K562 (cell line): ENCODE results near the gene JPT1. TPM values are rescaled to one million over a fixed set of nuclear protein-coding genes. Genes with fewer than 3 reads are reported as not detected.

Experiments
- BHLHE40 ChIP-seq: IDR thresholded peaks from 2 replicates; pipeline ENCODE4 v1.6.1; 2011; ENCODE audit warnings: low read length, improper control_type of control experiment
- BRD9 ChIP-seq: fragments of 450-650 bp; IDR thresholded peaks from 2 replicates; pipeline ENCODE4 v1.6.1; 2018; ENCODE audit warnings: low read depth; ENCODE audit not compliant: partially characterized antibody
- CHD4 ChIP-seq: fragments of 200-600 bp; sonication (generic); IDR thresholded peaks from 3 replicates; pipeline ENCODE4 v1.6.1; 2012; ENCODE audit warnings: low read depth, mild to moderate bottlenecking, mixed read lengths, low read length, inconsistent platforms; ENCODE audit not compliant: insufficient read depth, insufficient replicate concordance, poor library complexity, severe bottlenecking
- GABPA ChIP-seq: fragments of 200-800 bp; sonication (Bioruptor generic); conservative IDR thresholded peaks from 2 replicates; pipeline ENCODE4 v1.6.1; 2016; ENCODE audit warnings: low read depth, missing genetic modification characterization, missing compliant biosample characterization
- GABPB1 ChIP-seq: sonication (generic); formaldehyde crosslinking; IDR thresholded peaks from 2 replicates; pipeline ENCODE4 v1.8.0; 2022; ENCODE audit warnings: mild to moderate bottlenecking, missing genetic modification reagents
- KLF1 ChIP-seq: fragments of 450-650 bp; IDR thresholded peaks from 2 replicates; pipeline ENCODE4 v1.6.1; 2016; ENCODE audit warnings: missing genetic modification characterization, missing compliant biosample characterization
- MTA3 ChIP-seq: fragments of 450-650 bp; formaldehyde crosslinking; IDR thresholded peaks from 2 replicates; pipeline ENCODE4 v1.6.1; 2017; ENCODE audit warnings: mild to moderate bottlenecking, borderline replicate concordance
- MYNN ChIP-seq, 2 experiments: sonication (generic); formaldehyde crosslinking in 1 of 2; IDR thresholded peaks; 2 replicates each; pipeline versions ENCODE4 v1.5.0 to v1.6.1; 2016 to 2020; ENCODE audit warnings: antibody characterized with exemption in 1 of 2, missing genetic modification reagents in 1 of 2
- NKRF ChIP-seq: fragments of 450-650 bp; IDR thresholded peaks from 2 replicates; pipeline ENCODE4 v1.6.1; 2016; ENCODE audit warnings: borderline replicate concordance
- POLR3A ChIP-seq: IDR thresholded peaks from 2 replicates; pipeline ENCODE4 v1.6.1; 2011; ENCODE audit warnings: borderline replicate concordance, mild to moderate bottlenecking, moderate library complexity; ENCODE audit not compliant: insufficient read length, insufficient read depth; ENCODE audit errors: extremely low read depth
- SMAD4 ChIP-seq: fragments of 250-450 bp; sonication (Bioruptor Pico); conservative IDR thresholded peaks from 2 replicates; pipeline ENCODE4 v1.8.0; 2021; ENCODE audit warnings: inconsistent platforms, mild to moderate bottlenecking, moderate library complexity
- TEAD4 ChIP-seq, 2 experiments: sonication (generic) in 1 of 2; formaldehyde crosslinking in 1 of 2; IDR thresholded peaks; 2 replicates each; pipeline versions ENCODE4 v1.6.1 to v1.8.0; 2012 to 2022; ENCODE audit warnings: borderline replicate concordance in 1 of 2, inconsistent platforms in 1 of 2, low read length in 1 of 2, mild to moderate bottlenecking in 1 of 2, missing genetic modification reagents in 1 of 2
- ZNF431 ChIP-seq: sonication (generic); formaldehyde crosslinking; IDR thresholded peaks from 2 replicates; pipeline ENCODE4 v1.8.0; 2022; ENCODE audit warnings: mild to moderate bottlenecking, missing genetic modification reagents
- polyA plus RNA-seq, 8 experiments: library from polyadenylated mRNA; depleted of rRNA in 4 of 8; stranded (reverse) in 5 of 8; unstranded in 3 of 8; fragments of >200 nt; fragmentation: Nextera tagmentation in 2 of 8; fragmentation: Illumina TruSeq in 1 of 8; extraction: Ambion mirVana in 2 of 8; extraction: Trizol in 1 of 8; gene quantifications; 2 replicates each; pipeline versions ENCODE4 v1.2.1 to v1.2.3, GENCODE V29; 2011 to 2014; ENCODE audit warnings: inconsistent platforms in 1 of 8, missing spikeins in 1 of 8
- total RNA-seq, 7 experiments: library from RNA; depleted of rRNA in 6 of 7; stranded (reverse); fragments of >200 nt in 6 of 7; fragmentation: Illumina TruSeq in 2 of 7; extraction: Trizol in 2 of 7; gene quantifications; 2 replicates each; pipeline versions ENCODE4 v1.2.1 to v1.2.3, GENCODE V29; 2011 to 2021; ENCODE audit warnings: low replicate concordance in 1 of 7
- TF ChIP-seq, protein P1 (sequence below), 3 experiments: fragments of 200-800 bp in 1 of 3; sonication (Bioruptor generic) in 1 of 3; sonication (generic) in 1 of 3; formaldehyde crosslinking in 1 of 3; IDR thresholded peaks; 2 replicates each; pipeline versions ENCODE4 v1.6.1 to v1.8.0; 2016 to 2022; ENCODE audit warnings: mild to moderate bottlenecking in 2 of 3, missing compliant biosample characterization in 2 of 3, missing genetic modification characterization in 2 of 3, missing genetic modification reagents in 1 of 3
- TF ChIP-seq, protein P2 (sequence below), 2 experiments: fragments of 450-650 bp; IDR thresholded peaks; 2 replicates each; pipeline ENCODE4 v1.6.1; 2018; ENCODE audit warnings: mild to moderate bottlenecking in 2 of 2, low read depth in 1 of 2; ENCODE audit not compliant: partially characterized antibody in 2 of 2

Gene JPT1
- total and polyA plus RNA-seq, 9 of the 15 experiments (the other 6 are each of a cell fraction or from before 2014, with no cell fraction given): 56.7 to 292 (median 144) TPM

GRCh38 chr17:75113798-75114551 lies 40.3 kb downstream of the JPT1 start (continued):
- TF ChIP-seq CHD4: no peak
- no peak for TF ChIP-seq ZNF431 (CRISPR knock-in tag)
- TF ChIP-seq GABPA (tag): peak; percentile 72
- TF ChIP-seq TEAD4 (IDR thresholded peaks at IDR 0.05; ENCODE audit: low read length): peak; percentile 21; the same call in 1 of the 2 replicates
- no peak for TF ChIP-seq TEAD4 (CRISPR knock-in tag; IDR thresholded peaks at IDR 0.05; ENCODE audit: borderline replicate concordance)
- TF ChIP-seq MYNN (IDR thresholded peaks at IDR 0.05): peak; percentile 37; the same call in 1 of the 2 replicates
- no peak for TF ChIP-seq MYNN (CRISPR knock-in tag; IDR thresholded peaks at IDR 0.05)
- 0 out of 2 replicates have a peak, but pooled peaks have one; percentile 38 for TF ChIP-seq SMAD4
- no peak for TF ChIP-seq POLR3A
- TF ChIP-seq, protein P1, sequence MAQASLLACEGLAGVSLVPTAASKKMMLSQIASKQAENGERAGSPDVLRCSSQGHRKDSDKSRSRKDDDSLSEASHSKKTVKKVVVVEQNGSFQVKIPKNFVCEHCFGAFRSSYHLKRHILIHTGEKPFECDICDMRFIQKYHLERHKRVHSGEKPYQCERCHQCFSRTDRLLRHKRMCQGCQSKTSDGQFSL (CRISPR knock-in tag; IDR thresholded peaks at IDR 0.05): peak; percentile 60; the same call in 1 of the 2 replicates
- TF ChIP-seq, protein P1 (tag; IDR thresholded peaks at IDR 0.05): no peak
- TF ChIP-seq MTA3: 0 out of 2 replicates have a peak, but pooled peaks have one; percentile 33
- peak; percentile 60; the same call in 1 of the 2 replicates for TF ChIP-seq NKRF
- TF ChIP-seq BRD9: peak; percentile 85
- no peak for TF ChIP-seq BHLHE40
- peak; percentile 35; the same call in 1 of the 2 replicates for TF ChIP-seq GABPB1 (CRISPR knock-in tag)
- TF ChIP-seq, protein P2, sequence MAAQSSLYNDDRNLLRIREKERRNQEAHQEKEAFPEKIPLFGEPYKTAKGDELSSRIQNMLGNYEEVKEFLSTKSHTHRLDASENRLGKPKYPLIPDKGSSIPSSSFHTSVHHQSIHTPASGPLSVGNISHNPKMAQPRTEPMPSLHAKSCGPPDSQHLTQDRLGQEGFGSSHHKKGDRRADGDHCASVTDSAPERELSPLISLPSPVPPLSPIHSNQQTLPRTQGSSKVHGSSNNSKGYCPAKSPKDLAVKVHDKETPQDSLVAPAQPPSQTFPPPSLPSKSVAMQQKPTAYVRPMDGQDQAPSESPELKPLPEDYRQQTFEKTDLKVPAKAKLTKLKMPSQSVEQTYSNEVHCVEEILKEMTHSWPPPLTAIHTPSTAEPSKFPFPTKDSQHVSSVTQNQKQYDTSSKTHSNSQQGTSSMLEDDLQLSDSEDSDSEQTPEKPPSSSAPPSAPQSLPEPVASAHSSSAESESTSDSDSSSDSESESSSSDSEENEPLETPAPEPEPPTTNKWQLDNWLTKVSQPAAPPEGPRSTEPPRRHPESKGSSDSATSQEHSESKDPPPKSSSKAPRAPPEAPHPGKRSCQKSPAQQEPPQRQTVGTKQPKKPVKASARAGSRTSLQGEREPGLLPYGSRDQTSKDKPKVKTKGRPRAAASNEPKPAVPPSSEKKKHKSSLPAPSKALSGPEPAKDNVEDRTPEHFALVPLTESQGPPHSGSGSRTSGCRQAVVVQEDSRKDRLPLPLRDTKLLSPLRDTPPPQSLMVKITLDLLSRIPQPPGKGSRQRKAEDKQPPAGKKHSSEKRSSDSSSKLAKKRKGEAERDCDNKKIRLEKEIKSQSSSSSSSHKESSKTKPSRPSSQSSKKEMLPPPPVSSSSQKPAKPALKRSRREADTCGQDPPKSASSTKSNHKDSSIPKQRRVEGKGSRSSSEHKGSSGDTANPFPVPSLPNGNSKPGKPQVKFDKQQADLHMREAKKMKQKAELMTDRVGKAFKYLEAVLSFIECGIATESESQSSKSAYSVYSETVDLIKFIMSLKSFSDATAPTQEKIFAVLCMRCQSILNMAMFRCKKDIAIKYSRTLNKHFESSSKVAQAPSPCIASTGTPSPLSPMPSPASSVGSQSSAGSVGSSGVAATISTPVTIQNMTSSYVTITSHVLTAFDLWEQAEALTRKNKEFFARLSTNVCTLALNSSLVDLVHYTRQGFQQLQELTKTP (IDR thresholded peaks at IDR 0.05; ENCODE audit: low read depth in 1 of 2, partially characterized antibody in 2 of 2): peak in 1 of 2 experiments; percentile 51
- TF ChIP-seq KLF1 (tag): no peak
